Esophagus (tissue), 2 donors: Measurements from ENCODE around the gene PODXL2. TPM values are rescaled to one million over a fixed set of nuclear protein-coding genes. Genes with fewer than 3 reads are reported as not detected.

Experiments
- H3K27ac ChIP-seq, 2 donors: one replicate each; pipeline ENCODE4 v1.5.1; 2013; ENCODE audit warnings: low read depth in 2 of 2, mild to moderate bottlenecking in 2 of 2, inconsistent platforms in 1 of 2, low read length in 1 of 2, moderate library complexity in 1 of 2
- H3K27me3 ChIP-seq, 2 donors: one replicate each; pipeline ENCODE4 v1.6.1; 2013; ENCODE audit warnings: low read length in 2 of 2, control low read depth in 1 of 2, mild to moderate bottlenecking in 1 of 2; ENCODE audit not compliant: insufficient read depth in 2 of 2, control insufficient read depth in 1 of 2
- H3K36me3 ChIP-seq, 2 donors: one replicate each; pipeline ENCODE4 v1.6.1; 2013; ENCODE audit warnings: low read length in 1 of 2; ENCODE audit not compliant: control insufficient read depth in 2 of 2, insufficient read depth in 2 of 2
- H3K4me1 ChIP-seq, 2 donors: one replicate each; pipeline ENCODE4 v1.6.1; 2013; ENCODE audit warnings: low read length in 1 of 2; ENCODE audit not compliant: control insufficient read depth in 2 of 2, insufficient read depth in 2 of 2
- H3K4me3 ChIP-seq, 2 donors: one replicate each; pipeline ENCODE4 v1.5.1; 2013; ENCODE audit warnings: low read length in 2 of 2, mild to moderate bottlenecking in 2 of 2, low read depth in 1 of 2, moderate library complexity in 1 of 2
- H3K9me3 ChIP-seq, 2 donors: one replicate each; pipeline ENCODE4 v1.6.1; 2013; ENCODE audit warnings: mild to moderate bottlenecking in 2 of 2, low read depth in 1 of 2, low read length in 1 of 2, moderate library complexity in 1 of 2; ENCODE audit not compliant: control insufficient read depth in 2 of 2, insufficient read depth in 1 of 2
- WGBS, 2 donors: extraction: QIAGEN DNeasy Blood & Tissue Kit; methylation state at CpG; one replicate each; pipeline ENCODE4 v1.1.7; 2013; 5-methylcytosine and 5-hydroxymethylcytosine counted together
- polyA plus RNA-seq, 2 donors: library from polyadenylated mRNA; stranded (reverse); fragments of 200-250 nt; gene quantifications; one replicate each; pipeline ENCODE4 v1.2.3, GENCODE V29; 2013
- donor health status: healthy with polysubstance abuse.
- donor health status: Bipolar disorder and iron deficiency.

The PODXL2 gene
- polyA plus RNA-seq, 2 donors, result 2.5 to 3.6 TPM

DNA sequence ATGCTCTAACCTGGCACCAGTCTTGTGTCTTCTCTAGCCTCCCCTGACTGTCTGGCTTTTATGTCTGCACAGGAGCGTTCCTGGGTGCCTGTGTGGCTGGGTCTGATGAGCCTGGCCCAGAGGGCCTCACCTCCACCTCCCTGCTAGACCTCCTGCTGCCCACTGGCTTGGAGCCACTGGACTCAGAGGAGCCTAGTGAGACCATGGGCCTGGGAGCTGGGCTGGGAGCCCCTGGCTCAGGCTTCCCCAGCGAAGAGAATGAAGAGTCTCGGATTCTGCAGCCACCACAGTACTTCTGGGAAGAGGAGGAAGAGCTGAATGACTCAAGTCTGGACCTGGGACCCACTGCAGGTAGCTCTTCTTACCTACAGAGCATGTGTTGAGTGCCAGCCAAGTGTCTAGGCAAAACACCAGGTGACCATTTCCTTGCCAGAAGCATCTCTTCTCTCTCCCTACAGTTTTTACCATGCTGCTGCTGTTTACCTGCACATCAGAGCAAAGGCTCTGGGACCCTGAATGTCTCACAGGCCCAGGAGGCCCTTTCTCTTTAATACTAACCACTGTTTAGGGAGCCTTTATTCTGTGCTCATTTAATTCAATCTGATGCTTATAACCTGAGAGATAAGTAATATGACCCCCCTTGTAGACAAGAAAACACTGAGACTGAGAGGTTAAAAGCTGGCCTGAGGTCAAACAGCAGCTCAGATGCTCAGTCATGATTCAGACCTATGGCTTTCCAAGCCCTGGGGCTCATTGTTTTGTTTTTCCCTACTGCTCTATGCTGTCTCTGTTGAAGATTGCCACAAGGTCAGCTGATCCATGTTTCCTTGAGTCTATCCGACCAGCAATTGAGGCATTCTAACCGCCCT, 10.4 kb downstream of the PODXL2 start:
- Histone ChIP-seq H3K4me1 (no peaks in the 10 kb centered on the region), H3K27me3 (no peaks in the 10 kb centered on the region), H3K36me3 (no peaks in the 10 kb centered on the region), H3K4me3 (no peak overlapping the region), H3K9me3 (no peaks in the 10 kb centered on the region), H3K27ac (no peak overlapping the region)
- 76 to 80% methylated on average over 5 of the region's 5 CpGs for WGBS, 2 donors

DNA sequence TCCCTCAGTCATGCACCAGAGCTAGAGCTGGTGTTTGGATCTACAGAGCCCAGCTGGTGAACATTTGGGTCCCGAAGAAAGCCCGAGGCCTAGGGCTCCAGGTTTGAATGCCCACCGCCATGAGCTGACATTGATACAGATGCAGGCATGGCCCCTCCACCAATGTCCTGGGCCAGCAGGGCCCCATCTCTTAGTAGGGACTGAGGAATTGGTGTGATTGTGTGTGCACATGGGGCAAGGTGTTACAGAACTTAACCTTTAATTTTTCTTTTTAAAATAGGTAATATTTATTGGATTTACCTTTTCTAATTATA, 11.0 kb downstream of the PODXL2 start:
- WGBS, 2 donors, result 96 to 97% methylated on average over 3 of the region's 3 CpGs
- Histone ChIP-seq H3K27ac (no peak overlapping the region), H3K9me3 (no peaks in the 10 kb centered on the region), H3K27me3 (no peaks in the 10 kb centered on the region), H3K4me1 (no peaks in the 10 kb centered on the region), H3K4me3 (no peak overlapping the region), H3K36me3 (no peaks in the 10 kb centered on the region)

DNA sequence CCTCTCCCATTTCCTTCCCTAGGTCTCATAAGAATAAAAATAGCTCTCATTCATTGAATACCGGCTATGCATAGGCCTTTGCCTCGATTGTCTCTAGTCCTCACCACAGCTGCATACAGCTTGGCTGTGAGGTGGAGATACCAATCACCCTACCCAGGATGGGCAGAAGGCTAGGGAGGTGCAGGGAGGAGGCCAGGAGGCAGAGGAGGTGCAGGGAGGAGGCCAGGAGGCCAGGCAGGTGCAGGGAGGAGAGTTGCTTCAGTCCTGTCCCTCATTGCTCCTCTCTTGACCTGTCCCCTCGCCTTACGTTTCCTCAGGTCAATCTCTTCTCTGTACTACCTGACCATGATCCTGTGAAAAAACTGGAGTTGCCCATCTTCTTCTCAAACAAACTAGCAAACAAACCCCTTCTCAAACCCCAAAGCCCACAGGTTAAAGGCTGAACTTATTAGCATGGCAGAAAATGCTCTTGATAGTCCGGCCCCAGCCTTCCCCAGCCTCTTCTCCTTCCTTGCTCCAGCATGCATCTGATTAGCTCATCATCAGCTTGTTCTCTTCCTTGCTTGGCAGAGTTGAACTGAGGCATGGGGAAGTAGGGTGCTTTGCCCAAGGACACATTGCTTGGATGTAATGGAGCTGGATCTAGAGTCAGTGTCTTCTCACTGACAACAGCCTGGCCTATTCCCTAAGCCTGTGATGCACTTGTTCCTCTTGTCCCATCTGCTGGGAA, 15.8 kb downstream of the PODXL2 start:
- no peak overlapping the region for H3K27ac ChIP-seq
- H3K9me3 ChIP-seq, result no peaks in the 10 kb centered on the region
- no peak overlapping the region for H3K4me3 ChIP-seq
- H3K36me3 ChIP-seq, result no peaks in the 10 kb centered on the region
- WGBS, 2 donors, result 86 to 88% methylated on average over 5 of the region's 5 CpGs
- H3K27me3 ChIP-seq, result no peaks in the 10 kb centered on the region
- no peaks in the 10 kb centered on the region for H3K4me1 ChIP-seq

DNA sequence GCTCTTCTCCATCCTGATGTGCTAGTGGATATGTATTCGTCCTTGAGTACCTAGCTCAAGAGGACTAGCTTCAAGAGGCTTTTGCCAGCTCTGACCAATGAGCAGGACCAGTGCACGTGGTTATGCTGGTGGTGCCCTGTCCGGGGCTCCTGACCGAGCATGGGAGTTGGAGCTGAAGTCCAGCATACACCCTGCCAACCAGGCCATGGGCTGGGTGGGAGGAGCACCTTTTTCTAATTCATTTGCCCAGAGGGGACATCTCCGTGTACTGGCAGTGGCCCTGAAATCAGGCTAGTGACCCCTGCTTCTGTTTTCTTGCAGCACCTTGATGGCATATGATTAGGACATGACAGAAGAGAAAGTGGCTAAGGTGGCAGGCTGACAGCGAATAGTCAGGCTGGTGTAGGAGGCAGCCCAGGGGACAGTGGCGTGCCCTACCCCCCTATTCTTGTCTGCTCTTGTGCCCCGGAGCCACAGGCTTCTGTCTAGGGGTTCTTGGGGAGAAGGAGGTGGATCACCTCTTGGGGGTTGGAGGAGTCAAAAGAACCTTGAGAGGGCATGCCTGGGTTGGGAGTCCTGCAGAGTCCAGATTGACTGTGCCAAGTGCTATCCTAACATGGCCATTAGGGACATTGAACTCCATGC, 16.5 kb downstream of the PODXL2 start:
- no peaks in the 10 kb centered on the region for H3K27me3 ChIP-seq
- H3K36me3 ChIP-seq, result no peaks in the 10 kb centered on the region
- no peak overlapping the region for H3K27ac ChIP-seq
- H3K9me3 ChIP-seq, result no peaks in the 10 kb centered on the region
- H3K4me1 ChIP-seq, result no peaks in the 10 kb centered on the region
- WGBS, 2 donors, result 91% methylated on average over 8 of the region's 8 CpGs
- no peak overlapping the region for H3K4me3 ChIP-seq

DNA sequence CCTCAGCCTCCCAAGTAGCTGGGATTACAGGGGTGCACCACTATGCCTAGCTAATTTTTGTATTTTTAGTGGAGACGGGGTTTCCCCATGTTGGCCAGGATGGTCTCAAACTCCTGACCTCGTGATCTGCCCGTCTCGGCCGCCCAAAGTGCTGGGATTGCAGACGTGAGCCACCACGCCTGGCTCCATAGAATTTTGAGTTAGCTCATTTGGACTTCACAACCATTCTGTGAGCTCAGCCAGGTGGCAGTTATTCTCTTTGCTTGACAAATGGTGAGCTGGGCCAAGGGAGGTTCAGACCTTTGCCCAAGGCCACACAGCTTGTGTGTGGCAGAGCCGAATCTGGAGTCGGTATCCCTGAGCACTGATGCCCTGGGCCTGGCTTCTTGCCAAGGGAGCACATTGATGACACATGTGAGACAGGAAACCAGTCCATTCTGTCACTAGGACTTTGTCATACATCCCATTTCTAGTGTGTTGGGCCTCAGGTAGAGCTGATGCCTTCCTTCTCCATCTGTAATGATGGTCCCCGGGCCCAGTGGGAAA, 17.6 kb downstream of the PODXL2 start:
- H3K9me3 ChIP-seq, result no peaks in the 10 kb centered on the region
- H3K36me3 ChIP-seq, result no peaks in the 10 kb centered on the region
- 85 to 91% methylated on average over 10 of the region's 10 CpGs for WGBS, 2 donors
- no peak overlapping the region for H3K27ac ChIP-seq
- no peaks in the 10 kb centered on the region for H3K27me3 ChIP-seq
- no peaks in the 10 kb centered on the region for H3K4me1 ChIP-seq
- H3K4me3 ChIP-seq, result no peak overlapping the region

DNA sequence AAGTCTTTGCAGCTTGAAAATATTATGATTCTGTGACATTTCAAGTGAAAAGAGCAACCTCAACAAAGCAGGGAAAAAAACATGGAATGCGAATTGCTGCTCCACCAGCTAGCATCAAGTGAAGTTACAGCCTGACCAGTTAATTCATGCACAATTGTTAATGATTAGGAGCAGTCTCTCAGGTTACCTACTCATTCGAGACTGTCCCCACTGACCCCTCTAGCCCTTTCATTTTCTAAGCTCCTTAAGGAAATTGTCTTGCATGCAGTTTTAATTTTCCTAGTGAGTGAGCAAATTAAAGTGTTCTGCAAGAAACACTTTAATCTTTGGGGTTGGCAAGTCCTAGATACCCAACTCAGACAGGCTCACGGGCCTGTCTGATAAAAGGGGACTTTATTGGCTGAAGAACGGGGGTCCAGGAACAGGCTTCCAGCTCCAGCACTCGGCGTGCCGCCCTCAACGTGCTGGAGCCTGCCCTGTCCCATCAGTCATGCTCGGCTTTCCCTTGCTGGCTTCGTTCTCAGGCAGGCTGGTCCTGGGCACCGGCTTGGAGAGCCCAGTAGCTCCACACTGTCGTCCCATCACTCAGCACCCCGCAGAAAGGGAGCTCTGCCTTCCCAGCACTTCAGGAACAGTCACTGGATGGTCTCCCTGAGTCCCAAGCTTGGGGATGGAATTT, 18.3 kb downstream of the PODXL2 start:
- Histone ChIP-seq H3K36me3 (no peaks in the 10 kb centered on the region), H3K27me3 (no peaks in the 10 kb centered on the region), H3K9me3 (no peaks in the 10 kb centered on the region), H3K27ac (no peak overlapping the region), H3K4me1 (peaks cover 0 to 2% of the 10 kb centered on the region in 2 donors), H3K4me3 (no peak overlapping the region)
- WGBS, 2 donors, result 58 to 60% methylated on average over 13 of the region's 13 CpGs

DNA sequence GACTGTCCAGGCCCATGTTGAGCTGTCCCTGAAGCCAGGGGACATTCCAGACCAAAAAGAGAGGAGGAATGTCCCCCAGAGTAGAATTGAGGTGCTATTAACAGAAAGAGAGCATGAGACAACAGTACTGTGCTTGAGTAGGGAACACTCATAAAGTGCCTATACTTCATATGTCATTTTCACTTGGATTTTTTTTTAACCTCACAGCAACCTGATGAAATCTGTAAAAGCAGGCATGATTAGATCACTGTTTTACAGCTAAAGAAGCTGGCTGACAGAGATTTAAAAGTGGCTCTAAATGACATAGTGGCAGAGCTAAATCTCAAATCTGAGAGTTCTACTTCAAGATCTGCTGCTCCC, 18.8 kb downstream of the PODXL2 start:
- Histone ChIP-seq H3K27ac (no peak overlapping the region), H3K4me3 (no peak overlapping the region), H3K4me1 (peaks cover 0 to 4% of the 10 kb centered on the region in 2 donors), H3K27me3 (no peaks in the 10 kb centered on the region), H3K9me3 (no peaks in the 10 kb centered on the region), H3K36me3 (no peaks in the 10 kb centered on the region)

DNA sequence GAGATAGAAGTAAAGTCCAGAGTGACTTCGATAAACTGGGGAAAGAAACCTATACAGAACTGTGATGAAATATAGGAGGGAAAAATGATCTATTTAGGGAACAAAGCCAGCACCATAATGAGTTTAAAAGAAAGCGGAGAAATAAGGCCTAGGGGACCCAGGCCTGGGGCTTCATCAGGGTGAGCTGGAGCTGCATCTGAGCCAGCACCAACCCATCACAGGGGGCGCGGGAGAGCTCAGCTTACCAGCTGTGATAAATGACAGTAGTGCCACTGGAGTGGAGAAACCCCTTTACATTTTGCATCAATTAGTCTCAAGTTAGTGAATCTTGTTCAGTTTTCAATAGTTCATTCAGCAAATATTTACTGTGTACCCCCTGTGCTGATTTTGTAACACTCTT, 21.3 kb downstream of the PODXL2 start:
- no peak overlapping the region for H3K27ac ChIP-seq
- no peaks in the 10 kb centered on the region for H3K36me3 ChIP-seq
- no peaks in the 10 kb centered on the region for H3K27me3 ChIP-seq
- H3K4me3 ChIP-seq, result no peak overlapping the region
- 95 to 98% methylated on average over 4 of the region's 4 CpGs for WGBS, 2 donors
- no peaks in the 10 kb centered on the region for H3K9me3 ChIP-seq
- peaks cover 0 to 4% of the 10 kb centered on the region in 2 donors for H3K4me1 ChIP-seq

DNA sequence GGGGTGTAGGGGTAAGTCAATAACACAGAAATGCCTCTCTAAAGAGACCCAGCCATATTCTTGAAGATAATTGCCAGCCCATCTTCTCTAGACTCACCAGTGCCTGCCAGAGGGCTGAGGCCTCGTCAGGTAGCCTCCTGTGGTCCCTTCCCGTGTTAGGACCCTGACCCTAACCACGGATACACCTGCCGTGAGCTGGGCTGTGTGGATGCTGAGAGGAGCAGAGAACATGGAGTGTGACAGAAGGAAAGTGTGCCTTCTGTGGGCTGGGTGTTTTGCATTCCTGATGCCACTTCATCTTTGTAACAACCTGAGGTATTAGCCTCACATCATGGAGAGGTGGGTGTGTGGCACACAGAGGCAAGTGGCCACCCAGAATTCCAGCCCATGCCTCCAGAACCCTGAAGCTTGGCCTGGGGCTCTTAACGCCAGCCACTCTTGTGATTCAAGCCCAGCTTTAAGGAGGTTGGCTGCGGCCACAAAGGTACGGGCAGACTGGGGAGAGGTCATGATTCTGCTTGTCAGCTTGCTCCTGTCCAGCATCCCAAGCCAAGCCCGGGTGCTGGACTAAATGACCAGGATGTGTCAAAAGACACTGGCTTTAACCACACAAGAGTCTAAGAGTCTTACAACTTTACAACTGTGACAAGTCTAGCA, 22.7 kb downstream of the PODXL2 start:
- peaks cover 0 to 4% of the 10 kb centered on the region in 2 donors for H3K4me1 ChIP-seq
- H3K4me3 ChIP-seq, result no peak overlapping the region
- no peaks in the 10 kb centered on the region for H3K9me3 ChIP-seq
- H3K27ac ChIP-seq, result no peak overlapping the region
- no peaks in the 10 kb centered on the region for H3K27me3 ChIP-seq
- 75 to 77% methylated on average over 8 of the region's 8 CpGs for WGBS, 2 donors
- no peaks in the 10 kb centered on the region for H3K36me3 ChIP-seq
